ENCODE measurements around the gene EDN3.

The EDN3 gene

DNA sequence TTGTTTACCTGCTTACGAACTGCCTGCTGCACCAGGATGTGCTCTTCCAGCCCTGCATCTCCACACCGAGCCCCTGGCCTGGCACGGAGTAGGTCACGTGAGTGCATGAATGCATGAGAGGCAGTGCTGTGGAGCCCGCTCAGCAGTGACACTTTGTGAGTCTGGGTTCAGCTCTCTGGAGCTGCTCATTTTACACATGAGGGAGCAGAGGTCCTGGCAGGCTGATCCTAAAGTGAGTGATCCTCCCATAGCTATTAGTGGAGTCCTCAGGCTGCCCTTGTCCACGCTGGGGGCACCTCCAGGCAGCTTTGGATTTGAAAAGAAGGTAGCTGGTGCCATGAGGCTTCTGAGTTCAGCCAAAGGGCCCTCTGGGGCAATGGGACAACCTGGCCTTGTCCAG lies 64.2 kb downstream of the EDN3 start:
- WGBS, 2 donors (ENCODE audit: extremely low coverage in 2 of 2, insufficient read length in 2 of 2, insufficient replicate concordance in 1 of 2), result no CpG with 5 or more reads among the region's 6 CpGs

DNA sequence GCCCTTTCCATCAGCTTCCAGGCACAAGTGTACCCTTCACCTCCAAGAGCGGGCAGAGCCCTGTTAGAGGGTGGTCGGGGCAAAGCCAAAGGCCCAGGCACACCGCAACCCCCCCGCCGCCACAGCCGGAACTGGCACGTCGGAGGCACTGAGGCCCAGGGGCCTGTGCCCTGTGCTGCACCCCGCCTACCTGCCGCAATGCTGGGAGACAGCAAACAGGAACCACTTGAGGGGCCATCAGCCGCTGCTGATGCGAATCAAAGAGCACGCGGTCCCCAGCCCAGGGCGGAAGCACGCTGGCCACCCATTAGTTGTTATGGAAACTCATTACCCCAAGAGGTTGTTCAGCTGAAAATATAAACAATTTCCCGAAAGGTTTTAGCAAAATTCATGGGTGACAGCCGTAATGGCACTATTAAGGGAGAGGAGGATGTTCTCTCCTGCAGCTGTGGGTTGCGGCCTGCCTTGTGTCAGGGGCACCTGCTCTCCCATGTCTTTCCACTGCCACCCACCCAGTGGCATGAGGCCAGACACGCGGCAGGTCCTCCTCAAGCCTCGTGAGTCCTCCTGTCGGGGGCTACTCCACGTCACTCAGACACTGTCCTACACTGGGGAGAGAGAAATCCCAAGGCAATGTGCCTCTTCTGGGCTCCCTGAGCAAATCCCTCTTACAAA lies 65.3 kb downstream of the EDN3 start:
- no CpG with 5 or more reads among the region's 24 CpGs for WGBS, 2 donors (ENCODE audit: extremely low coverage in 2 of 2, insufficient read length in 2 of 2, insufficient replicate concordance in 1 of 2)
- H2BK12ac ChIP-seq (ENCODE audit: low read length), result peak overlapping the region; percentile 53
- H3K4ac ChIP-seq (ENCODE audit: low read length), result no peak overlapping the region
- H4K91ac ChIP-seq (ENCODE audit: low read depth, low read length, poor library complexity), result no peak overlapping the region
- H3K79me1 ChIP-seq (ENCODE audit: low read depth, low read length), result no peaks in the 10 kb centered on the region
- H3K4me2 ChIP-seq (ENCODE audit: insufficient read depth, low read length, poor library complexity, severe bottlenecking), result no peak overlapping the region
- no peak for DNase-seq (ENCODE audit: low spot score)
- no peak overlapping the region for H3K4me3 ChIP-seq (ENCODE audit: low read length in 2 of 2)
- H2BK120ac ChIP-seq (ENCODE audit: low read depth, low read length), result no peak overlapping the region
- no peak overlapping the region for H4K8ac ChIP-seq (ENCODE audit: low read depth, low read length)
- no peaks in the 10 kb centered on the region for H3K36me3 ChIP-seq (replicated peaks in 1 of 2; ENCODE audit: control insufficient read depth in 2 of 2, insufficient read depth in 2 of 2, low read length in 2 of 2)
- no peak overlapping the region for H2BK15ac ChIP-seq (ENCODE audit: low read length)
- H3K9me3 ChIP-seq (replicated peaks in 1 of 2; ENCODE audit: control insufficient read depth in 2 of 2, insufficient read depth in 1 of 2, low read depth in 1 of 2, low read length in 2 of 2), result no peaks in the 10 kb centered on the region
- peaks cover 0 to 31% of the 10 kb centered on the region in 2 donors for H3K4me1 ChIP-seq (ENCODE audit: control insufficient read depth in 2 of 2, insufficient read depth in 1 of 2, low read depth in 1 of 2, low read length in 2 of 2)
- no peak overlapping the region for H3K9ac ChIP-seq (ENCODE audit: low read depth, low read length, poor library complexity)
- no peak overlapping the region for H3K14ac ChIP-seq (ENCODE audit: low read length)
- no peak overlapping the region for H2AFZ ChIP-seq (ENCODE audit: low read length)
- no peak overlapping the region for H3K27ac ChIP-seq (replicated peaks; ENCODE audit: low read length)
- no peak overlapping the region for H2BK5ac ChIP-seq (ENCODE audit: low read length)
- peaks cover 0 to 19% (median 0%) of the 10 kb centered on the region in 3 experiments for H3K27me3 ChIP-seq (ENCODE audit: control insufficient read depth in 3 of 3, insufficient read depth in 3 of 3, low read depth in 1 of 3, low read length in 3 of 3)
- no peak overlapping the region for H3K23ac ChIP-seq (ENCODE audit: low read depth, low read length, poor library complexity)
- H3K18ac ChIP-seq (ENCODE audit: low read length), result peak overlapping the region; percentile 77
- peak overlapping the region; percentile 16 for H2AK5ac ChIP-seq (ENCODE audit: low read depth, low read length)

More for the DNA sequence above, 64.2 kb downstream of the EDN3 start:
- Histone ChIP-seq H3K4me1 (ENCODE audit: control insufficient read depth in 2 of 2, insufficient read depth in 1 of 2, low read depth in 1 of 2, low read length in 2 of 2) (peaks cover 0 to 40% of the 10 kb centered on the region in 2 donors), H3K9ac (ENCODE audit: low read depth, low read length, poor library complexity) (no peak overlapping the region), H3K23ac (ENCODE audit: low read depth, low read length, poor library complexity) (no peak overlapping the region), H2BK120ac (ENCODE audit: low read depth, low read length) (no peak overlapping the region), H3K4ac (ENCODE audit: low read length) (no peak overlapping the region), H2BK12ac (ENCODE audit: low read length) (no peak overlapping the region), H4K91ac (ENCODE audit: low read depth, low read length, poor library complexity) (no peak overlapping the region), H2BK15ac (ENCODE audit: low read length) (no peak overlapping the region), H3K27ac (replicated peaks; ENCODE audit: low read length) (no peak overlapping the region), H2AK5ac (ENCODE audit: low read depth, low read length) (peak overlapping the region; percentile 43), H3K14ac (ENCODE audit: low read length) (no peak overlapping the region), H3K79me1 (ENCODE audit: low read depth, low read length) (no peaks in the 10 kb centered on the region), H4K8ac (ENCODE audit: low read depth, low read length) (no peak overlapping the region), H3K18ac (ENCODE audit: low read length) (peak overlapping the region; percentile 53), H3K9me3 (replicated peaks in 1 of 2; ENCODE audit: control insufficient read depth in 2 of 2, insufficient read depth in 1 of 2, low read depth in 1 of 2, low read length in 2 of 2) (no peaks in the 10 kb centered on the region), H2AFZ (ENCODE audit: low read length) (no peak overlapping the region), H3K4me3 (ENCODE audit: low read length in 2 of 2) (no peak overlapping the region), H2BK5ac (ENCODE audit: low read length) (peak overlapping the region; percentile 43), H3K36me3 (replicated peaks in 1 of 2; ENCODE audit: control insufficient read depth in 2 of 2, insufficient read depth in 2 of 2, low read length in 2 of 2) (no peaks in the 10 kb centered on the region), H3K27me3 (ENCODE audit: control insufficient read depth in 3 of 3, insufficient read depth in 3 of 3, low read depth in 1 of 3, low read length in 3 of 3) (peaks cover 0 to 19% (median 0%) of the 10 kb centered on the region in 3 experiments), H3K4me2 (ENCODE audit: insufficient read depth, low read length, poor library complexity, severe bottlenecking) (no peak overlapping the region)
- no peak for DNase-seq (ENCODE audit: low spot score)

DNA sequence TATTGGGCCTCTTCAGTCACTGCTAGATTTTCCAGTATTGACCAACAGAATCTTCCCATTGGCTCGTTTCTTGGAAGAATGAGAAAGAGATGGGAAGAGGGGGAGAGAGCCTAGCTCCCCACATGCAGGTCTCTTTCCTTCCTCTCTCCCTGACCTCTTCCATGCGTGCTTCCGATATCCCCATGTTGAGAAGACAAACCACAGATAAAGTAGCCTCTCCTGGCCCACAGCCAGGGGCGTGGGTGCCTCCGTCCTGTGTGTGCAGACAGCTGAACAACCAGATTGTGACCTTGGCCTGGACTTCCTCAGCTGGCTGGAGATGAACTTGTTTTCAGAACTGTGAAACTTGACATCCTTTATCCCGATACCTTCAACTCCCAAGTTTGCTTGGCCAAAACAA lies 71.0 kb downstream of the EDN3 start:
- H3K27ac ChIP-seq (replicated peaks; ENCODE audit: low read length), result no peak overlapping the region
- WGBS, 2 donors (ENCODE audit: extremely low coverage in 2 of 2, insufficient read length in 2 of 2, insufficient replicate concordance in 1 of 2), result no CpG with 5 or more reads among the region's 6 CpGs
- H3K4me1 ChIP-seq (ENCODE audit: control insufficient read depth in 2 of 2, insufficient read depth in 1 of 2, low read depth in 1 of 2, low read length in 2 of 2), result peaks cover 0 to 3% of the 10 kb centered on the region in 2 donors
- H3K23ac ChIP-seq (ENCODE audit: low read depth, low read length, poor library complexity), result no peak overlapping the region
- H3K27me3 ChIP-seq (ENCODE audit: control insufficient read depth in 3 of 3, insufficient read depth in 3 of 3, low read depth in 1 of 3, low read length in 3 of 3), result no peaks in the 10 kb centered on the region
- no peak overlapping the region for H3K14ac ChIP-seq (ENCODE audit: low read length)
- no peaks in the 10 kb centered on the region for H3K79me1 ChIP-seq (ENCODE audit: low read depth, low read length)
- no peaks in the 10 kb centered on the region for H3K36me3 ChIP-seq (replicated peaks in 1 of 2; ENCODE audit: control insufficient read depth in 2 of 2, insufficient read depth in 2 of 2, low read length in 2 of 2)
- no peak overlapping the region for H2BK12ac ChIP-seq (ENCODE audit: low read length)
- H3K4ac ChIP-seq (ENCODE audit: low read length), result no peak overlapping the region
- no peaks in the 10 kb centered on the region for H3K9me3 ChIP-seq (replicated peaks in 1 of 2; ENCODE audit: control insufficient read depth in 2 of 2, insufficient read depth in 1 of 2, low read depth in 1 of 2, low read length in 2 of 2)
- H2AFZ ChIP-seq (ENCODE audit: low read length), result no peak overlapping the region
- no peak overlapping the region for H3K4me2 ChIP-seq (ENCODE audit: insufficient read depth, low read length, poor library complexity, severe bottlenecking)
- no peak overlapping the region for H2BK120ac ChIP-seq (ENCODE audit: low read depth, low read length)
- no peak overlapping the region for H3K18ac ChIP-seq (ENCODE audit: low read length)
- H3K9ac ChIP-seq (ENCODE audit: low read depth, low read length, poor library complexity), result no peak overlapping the region
- H3K4me3 ChIP-seq (ENCODE audit: low read length in 2 of 2), result no peak overlapping the region
- H2AK5ac ChIP-seq (ENCODE audit: low read depth, low read length), result no peak overlapping the region
- H4K8ac ChIP-seq (ENCODE audit: low read depth, low read length), result no peak overlapping the region
- no peak overlapping the region for H2BK5ac ChIP-seq (ENCODE audit: low read length)
- no peak overlapping the region for H4K91ac ChIP-seq (ENCODE audit: low read depth, low read length, poor library complexity)
- no peak overlapping the region for H2BK15ac ChIP-seq (ENCODE audit: low read length)
- DNase-seq (ENCODE audit: low spot score), result no peak

DNA sequence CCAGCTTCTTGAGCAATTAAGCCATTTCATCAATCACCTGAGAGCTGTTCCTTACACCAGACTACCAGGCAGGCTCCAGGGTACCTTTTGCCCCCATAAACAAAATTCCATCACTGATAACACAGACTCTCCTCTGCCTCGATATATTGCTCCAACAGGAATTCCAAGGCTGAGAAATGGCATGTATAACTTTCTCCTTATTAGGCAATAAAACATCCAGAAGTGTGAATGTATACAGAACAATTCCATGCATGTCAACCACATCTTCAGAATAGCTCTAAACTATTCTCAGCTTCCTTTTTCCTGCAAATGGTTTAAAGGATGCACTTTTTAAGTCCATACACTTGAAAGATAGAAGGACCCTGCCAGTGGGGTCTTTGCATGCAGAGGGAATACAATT lies 73.8 kb downstream of the EDN3 start:
- no peak overlapping the region for H3K4me3 ChIP-seq (ENCODE audit: low read length in 2 of 2)
- H2BK12ac ChIP-seq (ENCODE audit: low read length), result no peak overlapping the region
- H3K14ac ChIP-seq (ENCODE audit: low read length), result no peak overlapping the region
- H3K9ac ChIP-seq (ENCODE audit: low read depth, low read length, poor library complexity), result no peak overlapping the region
- no peak overlapping the region for H3K4me2 ChIP-seq (ENCODE audit: insufficient read depth, low read length, poor library complexity, severe bottlenecking)
- no peak overlapping the region for H2BK5ac ChIP-seq (ENCODE audit: low read length)
- H3K79me1 ChIP-seq (ENCODE audit: low read depth, low read length), result no peaks in the 10 kb centered on the region
- no peaks in the 10 kb centered on the region for H3K9me3 ChIP-seq (replicated peaks in 1 of 2; ENCODE audit: control insufficient read depth in 2 of 2, insufficient read depth in 1 of 2, low read depth in 1 of 2, low read length in 2 of 2)
- no peak overlapping the region for H2AK5ac ChIP-seq (ENCODE audit: low read depth, low read length)
- no peak overlapping the region for H4K91ac ChIP-seq (ENCODE audit: low read depth, low read length, poor library complexity)
- H3K18ac ChIP-seq (ENCODE audit: low read length), result no peak overlapping the region
- H2AFZ ChIP-seq (ENCODE audit: low read length), result no peak overlapping the region
- no peak overlapping the region for H2BK120ac ChIP-seq (ENCODE audit: low read depth, low read length)
- no peak overlapping the region for H3K27ac ChIP-seq (replicated peaks; ENCODE audit: low read length)
- no CpG with 5 or more reads among the region's 1 CpG for WGBS, 2 donors (ENCODE audit: extremely low coverage in 2 of 2, insufficient read length in 2 of 2, insufficient replicate concordance in 1 of 2)
- no peak overlapping the region for H3K23ac ChIP-seq (ENCODE audit: low read depth, low read length, poor library complexity)
- H3K4ac ChIP-seq (ENCODE audit: low read length), result no peak overlapping the region
- DNase-seq (ENCODE audit: low spot score), result no peak
- no peaks in the 10 kb centered on the region for H3K27me3 ChIP-seq (ENCODE audit: control insufficient read depth in 3 of 3, insufficient read depth in 3 of 3, low read depth in 1 of 3, low read length in 3 of 3)
- no peak overlapping the region for H2BK15ac ChIP-seq (ENCODE audit: low read length)
- H4K8ac ChIP-seq (ENCODE audit: low read depth, low read length), result no peak overlapping the region
- H3K4me1 ChIP-seq (ENCODE audit: control insufficient read depth in 2 of 2, insufficient read depth in 1 of 2, low read depth in 1 of 2, low read length in 2 of 2), result peaks cover 0 to 3% of the 10 kb centered on the region in 2 donors
- no peaks in the 10 kb centered on the region for H3K36me3 ChIP-seq (replicated peaks in 1 of 2; ENCODE audit: control insufficient read depth in 2 of 2, insufficient read depth in 2 of 2, low read length in 2 of 2)
